NCI-H524 treated with DMSO at 0.1 percent for 48 hours (cell line): ENCODE measurements around the gene NPAS2.

ENCODE experiments used
- DNase-seq: peaks from one replicate; lab custom pipeline; 2025; lab: John Stamatoyannopoulos, UW

Gene NPAS2, protein sequence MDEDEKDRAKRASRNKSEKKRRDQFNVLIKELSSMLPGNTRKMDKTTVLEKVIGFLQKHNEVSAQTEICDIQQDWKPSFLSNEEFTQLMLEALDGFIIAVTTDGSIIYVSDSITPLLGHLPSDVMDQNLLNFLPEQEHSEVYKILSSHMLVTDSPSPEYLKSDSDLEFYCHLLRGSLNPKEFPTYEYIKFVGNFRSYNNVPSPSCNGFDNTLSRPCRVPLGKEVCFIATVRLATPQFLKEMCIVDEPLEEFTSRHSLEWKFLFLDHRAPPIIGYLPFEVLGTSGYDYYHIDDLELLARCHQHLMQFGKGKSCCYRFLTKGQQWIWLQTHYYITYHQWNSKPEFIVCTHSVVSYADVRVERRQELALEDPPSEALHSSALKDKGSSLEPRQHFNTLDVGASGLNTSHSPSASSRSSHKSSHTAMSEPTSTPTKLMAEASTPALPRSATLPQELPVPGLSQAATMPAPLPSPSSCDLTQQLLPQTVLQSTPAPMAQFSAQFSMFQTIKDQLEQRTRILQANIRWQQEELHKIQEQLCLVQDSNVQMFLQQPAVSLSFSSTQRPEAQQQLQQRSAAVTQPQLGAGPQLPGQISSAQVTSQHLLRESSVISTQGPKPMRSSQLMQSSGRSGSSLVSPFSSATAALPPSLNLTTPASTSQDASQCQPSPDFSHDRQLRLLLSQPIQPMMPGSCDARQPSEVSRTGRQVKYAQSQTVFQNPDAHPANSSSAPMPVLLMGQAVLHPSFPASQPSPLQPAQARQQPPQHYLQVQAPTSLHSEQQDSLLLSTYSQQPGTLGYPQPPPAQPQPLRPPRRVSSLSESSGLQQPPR

DNA sequence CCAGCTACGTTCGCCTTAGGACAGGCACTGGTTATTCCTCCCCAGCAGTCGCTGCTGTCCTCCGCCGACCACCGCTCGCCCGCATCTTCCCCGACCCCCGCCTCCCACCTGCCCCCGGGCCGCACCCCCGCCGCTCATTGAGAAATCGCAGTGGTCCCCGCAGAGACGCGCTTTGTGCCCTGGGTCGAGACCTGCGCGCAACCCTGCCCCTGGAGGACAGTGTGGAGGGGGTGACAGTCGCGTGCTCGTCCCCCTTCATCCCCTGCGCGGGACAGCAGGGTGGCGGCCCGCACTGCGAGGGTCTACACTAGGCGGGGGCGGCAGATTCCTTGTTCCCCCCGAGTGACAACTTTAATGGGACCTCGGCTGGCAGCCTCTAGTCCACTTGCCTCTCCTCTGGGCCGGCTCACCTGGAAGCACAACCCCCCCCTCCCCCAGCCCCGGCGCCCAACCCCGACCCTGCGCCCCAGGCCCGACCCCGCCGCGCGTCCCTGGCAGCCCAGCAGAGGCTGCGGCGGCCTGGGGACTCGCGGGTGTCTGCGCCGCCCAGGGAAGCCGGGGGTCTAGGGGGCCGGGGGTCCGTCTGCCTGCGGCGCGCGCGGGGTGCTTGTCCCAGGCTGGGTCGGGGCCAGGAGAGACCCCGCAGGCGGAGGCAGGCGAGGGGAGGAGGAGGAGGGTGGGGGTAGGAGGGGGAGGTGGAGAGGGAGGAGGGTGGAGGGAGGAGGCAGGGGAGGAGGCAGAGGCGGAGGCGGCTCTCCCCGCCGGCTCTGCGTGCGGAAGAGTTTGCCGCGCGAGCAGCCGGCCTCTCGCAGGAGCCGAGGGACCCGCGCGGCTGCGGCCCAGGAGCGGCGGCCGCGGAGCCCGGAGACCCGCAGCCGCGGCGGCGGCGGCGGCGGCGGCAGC lies at the start of gene NPAS2:
Gene NPAS2, plus strand, starts transcription at position 770 of the 903 bp plus-strand sequence. CDS start 84,616 bp downstream, outside the sequence.
- DNase-seq = no peak

DNA sequence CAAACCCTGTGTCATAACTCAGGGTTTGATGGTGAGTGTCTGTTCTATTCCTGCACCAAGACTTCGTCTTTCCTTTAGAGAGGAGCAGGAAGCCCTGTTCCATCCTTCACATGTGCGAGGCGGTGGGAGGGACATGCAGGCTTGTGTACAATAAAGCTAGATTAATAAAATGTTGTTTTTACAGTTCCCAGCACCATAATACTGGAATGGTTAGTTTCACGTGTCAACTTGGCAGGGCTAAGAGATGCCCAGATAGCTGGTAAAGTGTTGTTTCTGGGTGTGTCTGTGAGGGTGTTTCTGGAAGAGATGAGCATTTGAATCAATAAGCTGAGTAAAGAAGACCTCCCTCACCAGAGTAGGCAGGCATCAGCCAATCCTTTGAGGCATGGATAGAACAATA lies 48.8 kb upstream of the NPAS2 start:
- no peak for DNase-seq

DNA sequence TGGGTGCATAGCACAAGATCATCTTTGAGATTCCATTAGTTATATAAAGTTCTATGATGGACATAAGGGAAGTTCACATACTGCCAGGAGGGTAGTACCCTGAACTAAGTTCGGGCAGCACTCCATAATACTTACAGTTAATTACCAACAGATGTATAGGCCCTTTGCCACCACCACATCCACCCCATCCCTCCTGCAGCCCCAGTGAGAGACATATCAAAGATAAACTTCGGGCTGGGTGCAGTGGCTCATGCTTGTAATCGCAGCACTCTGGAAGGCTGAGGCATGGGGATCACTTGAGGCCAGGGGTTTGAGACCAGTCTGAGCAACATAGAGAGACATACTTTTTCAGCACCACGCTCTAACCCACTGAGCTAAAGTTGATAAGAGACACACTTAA lies 46.4 kb upstream of the NPAS2 start:
- DNase-seq = no peak

DNA sequence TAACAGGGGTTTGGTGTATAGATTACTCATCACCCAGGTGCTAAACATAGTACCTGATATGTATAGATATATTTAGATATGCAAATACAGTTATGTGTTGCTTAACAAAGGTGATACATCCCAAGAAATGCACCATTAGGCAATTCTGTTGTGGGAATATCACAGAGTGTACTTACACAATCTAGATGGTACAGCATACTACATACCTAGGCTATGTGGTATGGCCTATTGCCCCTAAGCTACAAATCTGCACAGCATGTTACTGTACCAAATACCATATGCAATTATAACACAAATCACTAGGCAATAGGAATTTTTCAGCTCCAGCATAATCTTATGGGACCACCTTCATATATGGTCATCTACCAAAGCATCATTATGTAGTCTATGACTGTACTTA lies 43.5 kb upstream of the NPAS2 start:
- DNase-seq = no peak

DNA sequence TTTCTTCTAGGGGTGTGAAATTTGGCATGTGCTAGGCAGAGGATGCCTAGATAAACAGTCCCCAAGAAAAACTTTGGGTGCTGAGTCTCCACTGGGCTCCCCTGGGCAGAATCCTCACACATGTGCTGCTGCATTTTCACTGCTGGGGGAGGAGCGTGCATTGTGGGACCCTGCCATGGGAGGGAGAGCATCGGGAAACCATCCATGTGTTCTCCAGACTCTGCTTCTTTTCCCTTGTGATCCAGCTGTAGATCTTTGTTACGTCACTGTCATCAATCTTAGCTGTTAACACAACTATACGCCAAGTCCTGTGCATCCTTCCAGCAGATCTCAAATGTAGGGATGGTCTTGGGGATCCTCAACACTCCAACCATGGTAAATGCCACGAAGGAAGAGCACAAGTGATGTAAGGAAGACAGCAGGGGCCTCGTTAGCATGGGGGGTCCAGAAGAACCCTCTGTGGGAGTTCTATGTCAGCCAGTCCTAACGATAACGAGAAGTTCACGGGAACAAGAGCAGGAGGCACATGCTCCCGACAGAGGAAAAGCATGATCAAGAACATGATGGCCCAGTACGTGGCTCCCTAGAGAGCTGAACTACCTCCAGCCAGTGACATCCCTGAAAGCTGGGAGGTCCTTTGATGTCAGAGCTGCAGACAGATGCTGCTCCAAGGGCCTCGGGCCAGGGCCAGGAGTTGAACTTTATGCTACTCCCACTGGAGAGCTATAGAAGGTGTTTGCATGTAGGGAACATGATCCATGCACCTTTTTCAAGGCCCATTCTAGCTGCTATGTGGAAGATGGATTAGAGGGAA lies 41.1 kb upstream of the NPAS2 start:
- DNase-seq = no peak

DNA sequence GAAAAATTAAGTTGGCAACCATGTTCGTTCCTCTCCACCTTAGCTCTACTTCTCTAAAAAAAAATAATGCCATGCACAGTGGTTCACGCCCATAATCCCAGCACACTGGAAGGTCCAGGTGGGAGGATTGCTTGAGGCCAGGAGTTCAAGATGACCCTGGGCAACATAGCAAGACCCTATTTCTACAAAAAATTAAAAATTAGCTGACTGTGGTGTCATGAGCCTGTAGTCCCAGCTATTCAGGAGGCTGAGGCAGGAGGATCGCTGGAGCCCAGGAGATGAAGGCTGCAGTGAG lies 40.1 kb upstream of the NPAS2 start:
- DNase-seq = no peak

DNA sequence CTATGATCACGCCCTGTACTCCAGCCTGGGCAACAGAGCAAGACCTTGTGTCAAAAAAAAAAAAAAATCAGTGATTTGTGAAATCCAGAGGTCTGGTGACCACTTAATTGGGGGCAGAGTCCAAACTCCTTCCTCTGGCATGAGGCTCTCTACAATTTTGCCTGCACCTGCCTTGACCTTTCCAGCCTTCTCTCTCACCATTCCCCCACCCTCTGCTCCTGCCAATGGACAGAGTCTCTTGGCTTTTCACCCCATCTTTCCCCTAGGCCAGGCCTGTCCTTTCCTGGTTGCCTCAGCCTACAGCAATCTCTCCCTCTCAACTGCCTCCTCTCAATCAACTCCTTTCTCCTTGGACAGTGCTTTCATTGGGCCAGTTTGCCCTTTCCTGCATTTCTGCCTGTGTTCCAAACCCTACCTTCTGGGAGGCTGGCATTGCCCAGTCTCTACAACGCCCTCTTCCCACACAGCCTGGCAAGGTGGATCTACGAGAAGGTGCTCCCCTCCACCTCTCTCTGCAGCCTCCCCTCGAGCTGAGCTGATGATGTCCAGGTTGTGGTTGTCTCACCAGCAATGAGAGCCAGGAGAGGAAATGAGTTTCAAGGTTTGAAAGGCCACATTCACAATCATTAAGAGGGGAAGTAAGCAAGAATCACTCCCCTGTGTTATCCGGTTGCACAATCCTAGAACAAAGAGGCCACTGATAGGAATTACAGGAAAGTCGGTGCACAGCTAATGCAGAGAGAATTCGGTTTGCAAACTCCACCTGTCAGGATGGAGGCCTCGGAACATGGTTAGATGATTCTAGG lies 39.5 kb upstream of the NPAS2 start:
- no peak for DNase-seq

DNA sequence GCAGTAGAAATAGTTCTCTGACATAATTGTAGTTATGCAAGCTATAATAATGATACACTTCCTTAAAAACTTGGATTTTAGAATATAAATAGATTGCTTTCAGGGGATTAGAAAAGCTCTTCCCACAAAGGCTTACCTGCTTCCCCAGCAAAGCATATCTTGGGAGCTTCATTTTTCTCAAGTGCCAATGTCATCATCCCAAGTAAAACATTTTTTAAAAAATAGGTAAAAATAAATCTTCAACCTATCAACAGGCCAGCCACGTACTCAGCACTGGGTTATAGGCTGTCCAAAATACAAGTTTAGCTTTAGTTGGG lies 39.0 kb upstream of the NPAS2 start:
- DNase-seq = no peak

DNA sequence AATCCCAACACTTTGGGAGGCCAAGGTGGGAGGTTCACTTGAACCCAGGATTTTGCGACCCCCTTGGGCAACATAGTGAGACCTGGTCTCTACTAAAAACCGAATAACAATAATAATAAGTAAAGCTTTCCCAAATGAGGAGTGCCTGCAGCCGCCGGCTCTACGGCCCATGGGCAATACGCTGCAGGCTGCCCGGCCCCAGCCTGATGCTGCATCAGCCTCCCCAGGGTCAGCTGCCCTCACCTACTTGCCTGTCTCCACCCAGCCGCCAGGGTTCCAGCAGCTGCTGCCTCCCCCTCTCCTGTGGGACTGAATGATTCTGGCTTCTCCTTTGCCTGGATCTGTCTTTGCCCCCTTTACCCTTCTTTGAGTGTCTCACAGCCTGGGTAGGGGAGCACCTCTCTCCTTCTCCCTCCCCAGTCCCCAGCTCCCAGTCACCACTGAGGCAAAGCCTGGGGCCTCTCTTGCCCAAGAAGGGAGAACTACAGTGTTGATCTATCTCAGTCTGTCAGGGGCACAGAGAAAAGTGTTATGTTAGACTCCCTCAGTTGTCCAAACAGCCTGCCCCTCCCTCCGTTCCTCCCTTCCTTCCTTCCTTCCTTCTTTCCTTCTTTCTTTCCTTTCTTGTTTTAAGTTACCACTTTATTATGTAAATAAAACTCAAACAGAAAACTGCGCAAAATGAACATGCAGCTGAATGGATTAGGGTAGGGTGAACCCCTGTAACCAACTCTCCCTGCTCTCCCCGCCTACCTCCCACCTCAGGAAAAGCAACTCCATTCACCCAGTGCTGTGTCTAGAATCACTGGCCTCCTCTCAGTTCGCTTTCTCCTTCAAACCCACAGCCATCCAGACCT lies 38.2 kb upstream of the NPAS2 start:
- DNase-seq = no peak

DNA sequence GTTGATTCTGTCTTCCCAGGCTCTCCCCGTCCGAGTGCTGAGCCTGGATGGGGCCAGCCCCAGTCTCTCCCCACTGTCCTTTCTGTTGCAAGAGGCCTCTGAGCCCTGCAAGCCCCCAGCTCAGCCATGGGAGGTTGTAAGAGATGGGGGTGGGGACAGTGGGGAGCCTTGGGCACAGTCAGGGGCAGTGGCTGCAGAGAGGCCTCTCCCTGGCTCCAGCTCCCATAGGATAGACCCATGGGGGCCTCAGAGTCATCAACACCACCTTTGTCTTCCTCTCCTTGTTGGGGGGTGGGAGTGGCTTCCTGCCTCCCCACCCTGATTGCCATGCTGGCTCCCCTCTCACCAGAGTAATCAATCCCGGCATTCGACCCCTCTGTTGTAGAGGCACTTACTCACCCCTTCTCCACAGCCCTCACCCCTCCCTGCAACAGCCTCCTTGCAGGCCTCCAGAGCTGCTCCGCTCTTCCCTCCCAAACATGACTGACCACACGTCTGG lies 37.5 kb upstream of the NPAS2 start:
- no peak for DNase-seq

DNA sequence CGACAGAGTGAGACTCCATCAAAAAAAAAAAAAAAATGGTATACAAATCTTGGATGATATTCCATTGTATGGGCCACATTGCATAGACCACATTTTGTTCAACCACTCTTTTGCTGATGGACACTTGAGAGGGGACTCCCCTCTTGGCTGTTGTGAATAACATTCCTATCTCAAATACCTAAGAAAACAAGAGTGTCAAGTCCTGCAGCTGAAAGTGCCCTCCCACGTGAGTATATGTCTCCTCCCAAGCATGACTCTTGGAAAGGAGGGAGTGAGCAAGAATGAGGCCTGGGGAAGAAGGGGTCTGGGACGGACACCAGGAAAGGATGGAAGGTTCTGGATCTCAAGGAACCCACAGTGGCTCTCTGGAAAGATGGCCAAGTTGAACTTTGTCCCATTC lies 36.0 kb upstream of the NPAS2 start:
- no peak for DNase-seq

DNA sequence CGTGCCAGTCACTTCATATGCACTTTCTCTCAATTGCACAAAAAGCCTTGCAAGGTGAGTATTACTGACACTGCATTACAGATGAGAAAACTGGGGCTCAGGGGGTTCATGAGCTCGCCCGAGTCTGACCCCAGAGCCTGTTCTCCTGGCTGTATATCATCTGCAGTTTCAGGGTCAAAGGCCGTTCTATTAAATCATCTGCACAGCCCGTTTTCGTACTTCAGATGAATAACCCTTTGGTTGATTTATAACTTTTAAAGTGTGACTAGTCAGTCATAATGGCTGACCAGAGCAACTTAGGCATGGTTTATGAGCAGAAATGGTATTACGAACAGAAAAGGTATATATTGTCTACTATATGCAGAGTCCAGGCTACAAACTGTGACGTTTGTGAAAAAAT lies 35.3 kb upstream of the NPAS2 start:
- DNase-seq = no peak

DNA sequence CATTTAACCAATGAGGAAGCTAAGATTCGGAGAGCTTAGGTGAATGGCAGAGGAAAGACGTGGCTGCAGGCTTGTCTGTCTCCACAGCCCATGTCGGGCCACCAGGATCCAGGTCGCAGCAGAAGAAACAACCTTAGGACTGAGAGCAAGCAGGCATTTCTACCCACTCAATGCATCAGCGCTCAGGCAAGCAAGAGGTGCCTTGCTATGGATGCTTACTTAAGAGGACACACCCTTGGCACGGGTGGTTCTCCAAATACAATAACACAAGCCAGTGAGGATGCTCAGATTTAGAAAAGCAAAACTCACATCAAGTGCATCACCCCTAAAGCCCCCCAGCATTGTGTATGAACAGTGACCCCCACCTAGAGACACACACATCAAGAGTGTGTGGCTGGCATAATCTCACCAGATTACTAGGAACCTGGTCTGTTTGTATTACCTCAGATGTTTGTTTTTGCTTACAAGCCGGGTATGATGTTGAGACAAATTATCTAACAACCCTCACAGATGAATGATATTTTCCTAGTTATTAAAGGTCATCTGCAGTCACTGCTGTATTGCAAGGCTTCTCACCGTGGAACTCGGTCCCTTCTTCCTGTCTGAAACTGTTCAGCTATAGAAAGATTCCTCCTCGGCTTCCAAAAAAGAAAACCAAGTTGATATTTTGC lies 34.2 kb upstream of the NPAS2 start:
- no peak for DNase-seq

DNA sequence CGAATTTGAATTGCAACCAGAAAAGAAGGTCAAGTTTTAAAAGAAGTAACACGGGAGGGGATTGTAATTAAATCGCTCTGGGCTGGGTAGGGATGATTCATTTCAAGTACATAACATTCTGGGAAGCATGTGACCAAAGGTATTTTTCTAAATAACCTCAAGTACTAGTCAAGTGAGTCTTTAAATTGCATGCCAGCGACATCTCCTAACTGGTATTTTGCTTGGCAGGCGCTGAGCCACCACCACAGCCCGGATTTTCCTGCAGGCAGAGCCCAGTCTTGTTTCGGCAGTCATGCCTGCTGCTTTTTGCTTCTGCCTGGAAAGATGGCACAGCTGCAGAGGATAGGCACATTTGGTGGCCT lies 33.7 kb upstream of the NPAS2 start:
- DNase-seq = no peak

DNA sequence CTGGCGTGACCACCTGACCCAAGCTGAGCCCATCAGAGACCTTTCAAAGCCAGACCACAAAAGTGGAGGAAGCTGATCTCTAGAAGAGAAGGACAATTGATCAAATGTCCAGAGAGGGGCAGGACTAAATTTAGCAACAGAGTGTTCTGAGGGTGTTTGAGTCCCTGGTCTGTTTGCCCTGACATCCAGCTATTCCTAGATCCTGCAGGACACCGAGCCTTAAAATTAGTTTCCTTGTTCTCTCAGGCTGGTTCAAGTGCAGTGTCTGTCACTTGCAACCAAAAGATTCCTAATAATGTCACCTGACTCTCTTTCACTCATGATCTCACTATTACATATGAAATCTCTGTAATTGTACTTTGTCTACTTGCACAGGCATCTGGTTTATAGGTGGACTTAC lies 33.0 kb upstream of the NPAS2 start:
- no peak for DNase-seq

DNA sequence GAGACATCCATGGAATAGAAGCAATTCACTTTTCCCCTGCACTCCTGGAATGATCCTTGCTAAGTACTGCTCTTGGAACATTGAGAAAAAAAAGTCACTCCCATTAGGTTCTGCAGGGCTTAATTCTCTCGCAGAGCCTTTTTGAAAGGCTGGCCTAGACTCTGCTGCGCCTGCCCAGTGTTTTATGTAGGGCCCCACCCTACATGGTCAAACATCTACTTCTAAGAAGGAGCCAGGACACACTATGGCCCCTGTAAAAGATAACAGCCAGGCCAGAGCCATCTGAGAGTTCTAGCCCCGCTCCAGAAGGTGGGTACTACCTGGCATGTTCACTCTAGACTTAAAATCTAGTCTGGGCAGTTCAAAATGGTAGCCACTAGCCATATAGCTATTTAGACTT lies 30.6 kb upstream of the NPAS2 start:
- no peak for DNase-seq

DNA sequence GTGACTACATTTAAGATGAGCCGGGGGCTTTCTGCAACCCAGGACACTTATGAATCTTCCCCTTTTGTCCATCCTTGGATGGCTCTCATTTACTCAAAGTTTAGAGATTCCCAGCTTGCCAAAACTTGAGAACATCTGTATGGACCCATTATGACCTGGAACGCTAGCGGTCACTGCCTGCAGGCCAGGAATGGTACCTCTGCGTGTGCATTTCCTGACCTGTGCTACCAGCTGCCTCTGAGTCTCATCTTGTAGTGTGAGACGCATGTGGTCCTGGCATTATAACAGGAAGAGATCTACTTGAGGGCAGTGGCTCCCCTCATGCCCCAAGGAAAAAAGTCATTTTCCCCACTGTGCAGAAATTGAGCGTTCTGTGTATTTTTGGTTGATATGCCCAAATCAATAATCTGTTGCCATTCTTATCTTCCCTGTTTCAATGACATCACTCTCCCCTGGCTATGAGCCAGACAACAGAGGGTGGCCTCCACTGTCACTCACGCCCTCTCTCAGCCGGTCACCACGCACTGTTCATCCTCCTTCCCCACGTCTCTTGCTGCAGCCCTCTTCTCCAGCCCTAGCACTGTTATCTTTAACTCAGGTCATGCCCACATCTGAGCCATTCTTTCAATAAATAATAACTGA lies 28.5 kb upstream of the NPAS2 start:
- DNase-seq = no peak

DNA sequence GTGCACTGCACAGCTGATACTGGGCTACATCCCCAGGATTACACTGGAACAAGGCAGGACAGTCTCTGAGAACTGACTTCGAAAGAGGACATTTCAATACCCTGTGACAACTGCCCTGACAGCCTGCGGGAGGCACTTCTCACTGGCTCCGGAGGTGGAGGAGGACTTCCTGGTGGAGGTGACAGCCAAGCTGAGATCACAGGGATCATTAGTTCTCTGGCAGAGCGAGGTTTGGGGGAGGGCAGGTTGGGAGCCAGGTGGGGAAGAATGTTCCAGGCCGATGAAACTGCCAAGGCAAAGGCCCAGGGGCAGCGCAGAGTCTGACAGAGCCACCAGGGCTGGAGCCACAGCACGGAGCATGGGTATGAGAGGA lies 28.0 kb upstream of the NPAS2 start:
- no peak for DNase-seq

DNA sequence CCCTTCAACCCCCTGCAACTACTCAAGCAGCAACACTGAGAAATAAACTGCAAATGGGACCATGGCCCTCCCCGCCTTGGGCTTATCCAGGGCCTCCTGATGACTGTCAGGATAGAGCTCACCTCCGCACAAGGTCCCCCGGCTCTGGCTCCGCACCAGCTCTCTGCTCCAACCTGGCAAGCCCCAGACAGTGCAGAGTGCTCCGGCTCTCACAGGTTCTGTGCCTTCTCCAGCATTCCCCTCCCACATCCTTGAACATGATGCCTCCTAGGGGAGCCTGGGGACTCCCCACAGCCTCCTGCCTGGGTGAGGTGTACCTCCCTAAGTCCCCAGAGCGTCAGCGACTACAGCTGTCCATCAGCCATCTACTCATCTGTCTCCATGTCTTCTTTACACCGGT lies 26.7 kb upstream of the NPAS2 start:
- DNase-seq = no peak
